HEK293 (cell line): ENCODE results near the gene RHBG.

Source experiments
- CTCF ChIA-PET: fragments of 350-600 bp; formaldehyde crosslinking; extraction: SDS; loops from one replicate; lab custom pipeline; 2021; ENCODE audit warnings: antibody characterized with exemption; lab: Yijun Ruan, JAX
- POLR2A ChIA-PET: fragments of 300-600 bp; formaldehyde crosslinking; extraction: SDS; loops from one replicate; lab custom pipeline; 2020; ENCODE audit warnings: antibody characterized with exemption, inconsistent platforms; lab: Yijun Ruan, JAX
- H3K27ac ChIP-seq: fragments of 200-500 bp; sonication (Bioruptor generic); 2 replicates; pipeline ENCODE4 v1.5.1; 2014; ENCODE audit warnings: low read depth, low read length, control low read depth, inconsistent platforms; ENCODE audit errors: extremely low read depth
- H3K36me3 ChIP-seq, 2 experiments: fragments of 200-500 bp in 1 of 2; sonication (Bioruptor generic) in 1 of 2; 1 replicate in 1 of 2; 2 replicates in 1 of 2; pipeline ENCODE4 v1.5.1; 2014 to 2017; ENCODE audit warnings: inconsistent platforms in 2 of 2, low read length in 2 of 2; ENCODE audit not compliant: control insufficient read depth in 2 of 2, insufficient read depth in 1 of 2
- H3K4me1 ChIP-seq: fragments of 200-500 bp; sonication (Bioruptor generic); 2 replicates; pipeline ENCODE4 v1.5.1; 2014; ENCODE audit warnings: mild to moderate bottlenecking, low read length, inconsistent platforms; ENCODE audit not compliant: control insufficient read depth, insufficient read depth
- H3K4me3 ChIP-seq: 2 replicates; pipeline ENCODE4 v1.5.1; 2011; ENCODE audit warnings: low read depth, mild to moderate bottlenecking, control low read depth, low read length, moderate library complexity
- H3K9me3 ChIP-seq: fragments of 200-500 bp; sonication (Bioruptor generic); 2 replicates; pipeline ENCODE4 v1.5.1; 2014; ENCODE audit warnings: low read depth, low read length, inconsistent platforms; ENCODE audit not compliant: control insufficient read depth, insufficient read depth
- GLIS1 ChIP-seq: fragments of 450-650 bp; formaldehyde crosslinking; IDR thresholded peaks from 2 replicates; pipeline ENCODE4 v1.5.1; 2016; ENCODE audit warnings: missing biosample characterization, missing genetic modification characterization
- IKZF3 ChIP-seq: fragments of 450-650 bp; IDR thresholded peaks from 2 replicates; pipeline ENCODE4 v1.5.0; 2018; ENCODE audit warnings: missing biosample characterization, mild to moderate bottlenecking, missing genetic modification characterization, moderate library complexity
- SP7 ChIP-seq: fragments of 450-650 bp; formaldehyde crosslinking; IDR thresholded peaks from 2 replicates; pipeline ENCODE4 v1.5.1; 2016; ENCODE audit warnings: missing biosample characterization, missing genetic modification characterization
- TCF7L2 ChIP-seq: IDR thresholded peaks from 2 replicates; pipeline ENCODE4 v1.6.1; 2011; ENCODE audit warnings: low read depth, mild to moderate bottlenecking, inconsistent platforms, low read length, moderate library complexity, borderline replicate concordance
- ZNF169 ChIP-seq: fragments of 450-650 bp; formaldehyde crosslinking; IDR thresholded peaks from 2 replicates; pipeline ENCODE4 v1.5.1; 2016; ENCODE audit warnings: missing biosample characterization, missing genetic modification characterization
- ZNF175 ChIP-seq: fragments of 450-650 bp; formaldehyde crosslinking; IDR thresholded peaks from 2 replicates; pipeline ENCODE4 v1.5.1; 2016; ENCODE audit warnings: missing biosample characterization, missing genetic modification characterization
- ZNF214 ChIP-seq: fragments of 450-650 bp; formaldehyde crosslinking; IDR thresholded peaks from 2 replicates; pipeline ENCODE4 v1.5.1; 2017; ENCODE audit warnings: missing biosample characterization, mild to moderate bottlenecking, missing genetic modification characterization, borderline replicate concordance
- ZNF223 ChIP-seq: fragments of 450-650 bp; formaldehyde crosslinking; IDR thresholded peaks from 2 replicates; pipeline ENCODE4 v1.5.1; 2016; ENCODE audit warnings: missing biosample characterization, missing genetic modification characterization
- ZNF391 ChIP-seq: fragments of 450-650 bp; formaldehyde crosslinking; IDR thresholded peaks from 2 replicates; pipeline ENCODE4 v1.5.1; 2016; ENCODE audit warnings: low read depth, missing biosample characterization, missing genetic modification characterization, borderline replicate concordance
- ZNF48 ChIP-seq: fragments of 450-650 bp; formaldehyde crosslinking; IDR thresholded peaks from 2 replicates; pipeline ENCODE4 v1.5.1; 2016; ENCODE audit warnings: missing biosample characterization, missing genetic modification characterization
- ZNF544 ChIP-seq: fragments of 450-650 bp; formaldehyde crosslinking; IDR thresholded peaks from 2 replicates; pipeline ENCODE4 v1.5.0; 2017; ENCODE audit warnings: missing biosample characterization, missing genetic modification characterization
- ZNF837 ChIP-seq: fragments of 450-650 bp; formaldehyde crosslinking; IDR thresholded peaks from 2 replicates; pipeline ENCODE4 v1.5.1; 2016; ENCODE audit warnings: missing biosample characterization, missing genetic modification characterization
- TF ChIP-seq, protein P1 (sequence below): sonication (generic); formaldehyde crosslinking; IDR thresholded peaks from 2 replicates; pipeline ENCODE4 v1.8.1; 2022; ENCODE audit warnings: mild to moderate bottlenecking, moderate library complexity, missing genetic modification reagents
- TF ChIP-seq, protein P2 (sequence below): fragments of 450-650 bp; formaldehyde crosslinking; conservative IDR thresholded peaks from 2 replicates; pipeline ENCODE4 v1.5.1; 2016; ENCODE audit warnings: low read depth, missing biosample characterization, missing genetic modification characterization
- TF ChIP-seq, protein P3 (sequence below): fragments of 450-650 bp; formaldehyde crosslinking; IDR thresholded peaks from 2 replicates; pipeline ENCODE4 v1.5.1; 2017; ENCODE audit warnings: missing biosample characterization, missing genetic modification characterization
- TF ChIP-seq, protein P4 (sequence below): fragments of 450-650 bp; formaldehyde crosslinking; conservative IDR thresholded peaks from 2 replicates; pipeline ENCODE4 v1.5.1; 2016; ENCODE audit warnings: low read depth, missing biosample characterization, missing genetic modification characterization
- TF ChIP-seq, protein P5 (sequence below): fragments of 450-650 bp; formaldehyde crosslinking; IDR thresholded peaks from 2 replicates; pipeline ENCODE4; 2016; ENCODE audit warnings: missing biosample characterization, missing genetic modification characterization
- TF ChIP-seq, protein P6 (sequence below): fragments of 450-650 bp; formaldehyde crosslinking; IDR thresholded peaks from 2 replicates; pipeline ENCODE4 v1.5.1; 2016; ENCODE audit warnings: missing biosample characterization, missing genetic modification characterization
- TF ChIP-seq, protein P7 (sequence below): fragments of 450-650 bp; formaldehyde crosslinking; IDR thresholded peaks from 2 replicates; pipeline ENCODE4 v1.5.1; 2016; ENCODE audit warnings: missing biosample characterization, missing genetic modification characterization

Gene RHBG

DNA sequence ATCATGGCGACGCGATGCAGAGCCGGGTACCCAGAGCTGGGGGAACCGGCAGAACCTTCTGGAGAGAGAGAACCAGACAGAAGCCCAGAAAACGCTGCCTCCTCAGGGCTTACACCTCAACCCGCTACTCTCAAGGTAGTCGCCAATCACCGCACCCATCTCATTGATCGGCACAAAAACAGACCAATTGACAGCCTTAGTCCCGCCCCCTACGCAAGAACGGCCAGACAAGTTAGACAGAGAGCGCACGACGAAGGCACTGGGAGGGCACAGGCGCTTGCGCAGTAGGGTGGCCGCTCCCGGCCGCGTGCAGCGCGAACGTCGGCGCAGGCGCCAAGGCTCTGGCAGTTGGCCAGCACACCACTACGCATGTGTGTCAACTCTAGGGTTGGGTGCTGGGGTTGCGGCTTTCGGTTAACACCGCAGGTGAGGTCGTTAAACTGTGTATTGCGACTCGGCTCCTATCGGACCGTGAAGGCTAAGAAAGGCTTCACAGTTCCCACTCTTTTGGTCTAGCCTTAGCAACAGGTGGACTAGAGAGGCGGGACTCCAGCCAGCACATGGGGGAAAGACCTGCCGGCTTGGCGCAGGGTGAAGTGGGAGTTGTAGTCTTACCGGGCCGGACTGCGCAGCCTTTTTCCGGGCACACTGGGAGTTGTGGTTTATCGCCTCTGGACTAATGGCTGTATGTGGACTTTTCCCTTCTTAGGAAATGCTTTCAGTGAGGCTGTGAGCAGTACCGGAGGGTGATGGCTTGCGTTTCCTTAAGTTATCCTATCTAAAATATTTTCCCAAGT lies 30.6 kb upstream of the RHBG start, which contains the start of the genes CCT3 and TSACC:
TSS of gene CCT3 (minus strand) at position 113 of the 797 bp plus-strand sequence. CDS start at position 5, 108 bp downstream.
TSS of gene TSACC (plus strand) at position 347 of the 797 bp plus-strand sequence. CDS start 1,232 bp downstream, outside the sequence.
- ChIA-PET CTCF (interaction anchor here (0.7 to 2.1 kb wide), 5 partner anchors 19 to 403 kb away, joined by 3 to 14 read pairs (median 4); no protein-coding TSS in a partner anchor), POLR2A (interaction anchor here (0.8 to 1.4 kb wide), 9 partner anchors 8 to 85 kb away, joined by 3 to 9 read pairs (median 3); partner anchors contain the start of genes SMG5 and TMEM79)
- TF ChIP-seq, protein P1, sequence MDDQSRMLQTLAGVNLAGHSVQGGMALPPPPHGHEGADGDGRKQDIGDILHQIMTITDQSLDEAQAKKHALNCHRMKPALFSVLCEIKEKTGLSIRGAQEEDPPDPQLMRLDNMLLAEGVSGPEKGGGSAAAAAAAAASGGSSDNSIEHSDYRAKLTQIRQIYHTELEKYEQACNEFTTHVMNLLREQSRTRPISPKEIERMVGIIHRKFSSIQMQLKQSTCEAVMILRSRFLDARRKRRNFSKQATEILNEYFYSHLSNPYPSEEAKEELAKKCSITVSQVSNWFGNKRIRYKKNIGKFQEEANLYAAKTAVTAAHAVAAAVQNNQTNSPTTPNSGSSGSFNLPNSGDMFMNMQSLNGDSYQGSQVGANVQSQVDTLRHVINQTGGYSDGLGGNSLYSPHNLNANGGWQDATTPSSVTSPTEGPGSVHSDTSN (CRISPR knock-in tag), result peak; percentile 98
- TF ChIP-seq ZNF223 (tag by site-specific recombination) (no peak), SP7 (tag by site-specific recombination) (peak; percentile 52), ZNF837 (tag by site-specific recombination) (no peak), ZNF169 (no peak), ZNF391 (0 out of 2 replicates have a peak, but pooled peaks have one; percentile 7), IKZF3 (tag by site-specific recombination) (peak; percentile 63), ZNF48 (tag by site-specific recombination) (no peak), GLIS1 (peak; percentile 56), ZNF214 (tag by site-specific recombination) (no peak), TCF7L2 (no peak), ZNF175 (tag by site-specific recombination) (no peak), ZNF544 (no peak)
- TF ChIP-seq, protein P2, sequence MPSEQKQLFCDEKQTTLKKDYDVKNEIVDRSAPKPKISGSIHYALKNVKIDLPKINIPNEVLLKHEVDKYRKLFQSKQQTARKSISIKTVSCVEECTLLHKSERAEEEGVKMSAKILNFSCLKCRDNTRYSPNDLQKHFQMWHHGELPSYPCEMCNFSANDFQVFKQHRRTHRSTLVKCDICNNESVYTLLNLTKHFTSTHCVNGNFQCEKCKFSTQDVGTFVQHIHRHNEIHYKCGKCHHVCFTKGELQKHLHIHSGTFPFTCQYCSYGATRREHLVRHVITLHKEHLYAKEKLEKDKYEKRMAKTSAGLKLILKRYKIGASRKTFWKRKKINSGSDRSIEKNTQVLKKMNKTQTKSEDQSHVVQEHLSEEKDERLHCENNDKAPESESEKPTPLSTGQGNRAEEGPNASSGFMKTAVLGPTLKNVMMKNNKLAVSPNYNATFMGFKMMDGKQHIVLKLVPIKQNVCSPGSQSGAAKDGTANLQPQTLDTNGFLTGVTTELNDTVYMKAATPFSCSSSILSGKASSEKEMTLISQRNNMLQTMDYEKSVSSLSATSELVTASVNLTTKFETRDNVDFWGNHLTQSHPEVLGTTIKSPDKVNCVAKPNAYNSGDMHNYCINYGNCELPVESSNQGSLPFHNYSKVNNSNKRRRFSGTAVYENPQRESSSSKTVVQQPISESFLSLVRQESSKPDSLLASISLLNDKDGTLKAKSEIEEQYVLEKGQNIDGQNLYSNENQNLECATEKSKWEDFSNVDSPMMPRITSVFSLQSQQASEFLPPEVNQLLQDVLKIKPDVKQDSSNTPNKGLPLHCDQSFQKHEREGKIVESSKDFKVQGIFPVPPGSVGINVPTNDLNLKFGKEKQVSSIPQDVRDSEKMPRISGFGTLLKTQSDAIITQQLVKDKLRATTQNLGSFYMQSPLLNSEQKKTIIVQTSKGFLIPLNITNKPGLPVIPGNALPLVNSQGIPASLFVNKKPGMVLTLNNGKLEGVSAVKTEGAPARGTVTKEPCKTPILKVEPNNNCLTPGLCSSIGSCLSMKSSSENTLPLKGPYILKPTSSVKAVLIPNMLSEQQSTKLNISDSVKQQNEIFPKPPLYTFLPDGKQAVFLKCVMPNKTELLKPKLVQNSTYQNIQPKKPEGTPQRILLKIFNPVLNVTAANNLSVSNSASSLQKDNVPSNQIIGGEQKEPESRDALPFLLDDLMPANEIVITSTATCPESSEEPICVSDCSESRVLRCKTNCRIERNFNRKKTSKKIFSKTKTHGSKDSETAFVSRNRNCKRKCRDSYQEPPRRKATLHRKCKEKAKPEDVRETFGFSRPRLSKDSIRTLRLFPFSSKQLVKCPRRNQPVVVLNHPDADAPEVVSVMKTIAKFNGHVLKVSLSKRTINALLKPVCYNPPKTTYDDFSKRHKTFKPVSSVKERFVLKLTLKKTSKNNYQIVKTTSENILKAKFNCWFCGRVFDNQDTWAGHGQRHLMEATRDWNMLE, result peak; percentile 17; the same call in 1 of the 2 replicates
- TF ChIP-seq, protein P3, sequence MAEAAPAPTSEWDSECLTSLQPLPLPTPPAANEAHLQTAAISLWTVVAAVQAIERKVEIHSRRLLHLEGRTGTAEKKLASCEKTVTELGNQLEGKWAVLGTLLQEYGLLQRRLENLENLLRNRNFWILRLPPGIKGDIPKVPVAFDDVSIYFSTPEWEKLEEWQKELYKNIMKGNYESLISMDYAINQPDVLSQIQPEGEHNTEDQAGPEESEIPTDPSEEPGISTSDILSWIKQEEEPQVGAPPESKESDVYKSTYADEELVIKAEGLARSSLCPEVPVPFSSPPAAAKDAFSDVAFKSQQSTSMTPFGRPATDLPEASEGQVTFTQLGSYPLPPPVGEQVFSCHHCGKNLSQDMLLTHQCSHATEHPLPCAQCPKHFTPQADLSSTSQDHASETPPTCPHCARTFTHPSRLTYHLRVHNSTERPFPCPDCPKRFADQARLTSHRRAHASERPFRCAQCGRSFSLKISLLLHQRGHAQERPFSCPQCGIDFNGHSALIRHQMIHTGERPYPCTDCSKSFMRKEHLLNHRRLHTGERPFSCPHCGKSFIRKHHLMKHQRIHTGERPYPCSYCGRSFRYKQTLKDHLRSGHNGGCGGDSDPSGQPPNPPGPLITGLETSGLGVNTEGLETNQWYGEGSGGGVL (tag by site-specific recombination), result no peak
- TF ChIP-seq, protein P4, sequence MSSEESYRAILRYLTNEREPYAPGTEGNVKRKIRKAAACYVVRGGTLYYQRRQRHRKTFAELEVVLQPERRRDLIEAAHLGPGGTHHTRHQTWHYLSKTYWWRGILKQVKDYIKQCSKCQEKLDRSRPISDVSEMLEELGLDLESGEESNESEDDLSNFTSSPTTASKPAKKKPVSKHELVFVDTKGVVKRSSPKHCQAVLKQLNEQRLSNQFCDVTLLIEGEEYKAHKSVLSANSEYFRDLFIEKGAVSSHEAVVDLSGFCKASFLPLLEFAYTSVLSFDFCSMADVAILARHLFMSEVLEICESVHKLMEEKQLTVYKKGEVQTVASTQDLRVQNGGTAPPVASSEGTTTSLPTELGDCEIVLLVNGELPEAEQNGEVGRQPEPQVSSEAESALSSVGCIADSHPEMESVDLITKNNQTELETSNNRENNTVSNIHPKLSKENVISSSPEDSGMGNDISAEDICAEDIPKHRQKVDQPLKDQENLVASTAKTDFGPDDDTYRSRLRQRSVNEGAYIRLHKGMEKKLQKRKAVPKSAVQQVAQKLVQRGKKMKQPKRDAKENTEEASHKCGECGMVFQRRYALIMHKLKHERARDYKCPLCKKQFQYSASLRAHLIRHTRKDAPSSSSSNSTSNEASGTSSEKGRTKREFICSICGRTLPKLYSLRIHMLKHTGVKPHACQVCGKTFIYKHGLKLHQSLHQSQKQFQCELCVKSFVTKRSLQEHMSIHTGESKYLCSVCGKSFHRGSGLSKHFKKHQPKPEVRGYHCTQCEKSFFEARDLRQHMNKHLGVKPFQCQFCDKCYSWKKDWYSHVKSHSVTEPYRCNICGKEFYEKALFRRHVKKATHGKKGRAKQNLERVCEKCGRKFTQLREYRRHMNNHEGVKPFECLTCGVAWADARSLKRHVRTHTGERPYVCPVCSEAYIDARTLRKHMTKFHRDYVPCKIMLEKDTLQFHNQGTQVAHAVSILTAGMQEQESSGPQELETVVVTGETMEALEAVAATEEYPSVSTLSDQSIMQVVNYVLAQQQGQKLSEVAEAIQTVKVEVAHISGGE, result peak; percentile 27; the same call in 1 of the 2 replicates
- TF ChIP-seq, protein P5, sequence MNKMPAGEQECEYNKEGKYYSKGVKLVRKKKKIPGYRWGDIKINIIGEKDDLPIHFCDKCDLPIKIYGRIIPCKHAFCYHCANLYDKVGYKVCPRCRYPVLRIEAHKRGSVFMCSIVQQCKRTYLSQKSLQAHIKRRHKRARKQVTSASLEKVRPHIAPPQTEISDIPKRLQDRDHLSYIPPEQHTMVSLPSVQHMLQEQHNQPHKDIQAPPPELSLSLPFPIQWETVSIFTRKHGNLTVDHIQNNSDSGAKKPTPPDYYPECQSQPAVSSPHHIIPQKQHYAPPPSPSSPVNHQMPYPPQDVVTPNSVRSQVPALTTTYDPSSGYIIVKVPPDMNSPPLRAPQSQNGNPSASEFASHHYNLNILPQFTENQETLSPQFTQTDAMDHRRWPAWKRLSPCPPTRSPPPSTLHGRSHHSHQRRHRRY (tag by site-specific recombination), result no peak
- TF ChIP-seq, protein P6, sequence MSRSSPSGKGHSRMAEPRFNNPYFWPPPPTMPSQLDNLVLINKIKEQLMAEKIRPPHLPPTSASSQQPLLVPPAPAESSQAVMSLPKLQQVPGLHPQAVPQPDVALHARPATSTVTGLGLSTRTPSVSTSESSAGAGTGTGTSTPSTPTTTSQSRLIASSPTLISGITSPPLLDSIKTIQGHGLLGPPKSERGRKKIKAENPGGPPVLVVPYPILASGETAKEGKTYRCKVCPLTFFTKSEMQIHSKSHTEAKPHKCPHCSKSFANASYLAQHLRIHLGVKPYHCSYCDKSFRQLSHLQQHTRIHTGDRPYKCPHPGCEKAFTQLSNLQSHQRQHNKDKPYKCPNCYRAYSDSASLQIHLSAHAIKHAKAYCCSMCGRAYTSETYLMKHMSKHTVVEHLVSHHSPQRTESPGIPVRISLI (tag by site-specific recombination), result no peak
- TF ChIP-seq, protein P7, sequence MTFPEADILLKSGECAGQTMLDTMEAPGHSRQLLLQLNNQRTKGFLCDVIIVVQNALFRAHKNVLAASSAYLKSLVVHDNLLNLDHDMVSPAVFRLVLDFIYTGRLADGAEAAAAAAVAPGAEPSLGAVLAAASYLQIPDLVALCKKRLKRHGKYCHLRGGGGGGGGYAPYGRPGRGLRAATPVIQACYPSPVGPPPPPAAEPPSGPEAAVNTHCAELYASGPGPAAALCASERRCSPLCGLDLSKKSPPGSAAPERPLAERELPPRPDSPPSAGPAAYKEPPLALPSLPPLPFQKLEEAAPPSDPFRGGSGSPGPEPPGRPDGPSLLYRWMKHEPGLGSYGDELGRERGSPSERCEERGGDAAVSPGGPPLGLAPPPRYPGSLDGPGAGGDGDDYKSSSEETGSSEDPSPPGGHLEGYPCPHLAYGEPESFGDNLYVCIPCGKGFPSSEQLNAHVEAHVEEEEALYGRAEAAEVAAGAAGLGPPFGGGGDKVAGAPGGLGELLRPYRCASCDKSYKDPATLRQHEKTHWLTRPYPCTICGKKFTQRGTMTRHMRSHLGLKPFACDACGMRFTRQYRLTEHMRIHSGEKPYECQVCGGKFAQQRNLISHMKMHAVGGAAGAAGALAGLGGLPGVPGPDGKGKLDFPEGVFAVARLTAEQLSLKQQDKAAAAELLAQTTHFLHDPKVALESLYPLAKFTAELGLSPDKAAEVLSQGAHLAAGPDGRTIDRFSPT (tag by site-specific recombination), result peak; percentile 93

More for the DNA sequence above, 30.6 kb upstream of the RHBG start, which contains the start of the genes CCT3 and TSACC:
- peak within 1 kb of the TSS; percentile 68 for H3K27ac ChIP-seq
- H3K36me3 ChIP-seq, result peaks cover 23 to 33% of the 10 kb centered on the region in 2 experiments
- H3K4me1 ChIP-seq, result peaks cover 5% of the 10 kb centered on the region; the same call in 1 of the 2 replicates
- peak within 1 kb of the TSS; percentile 71 for H3K4me3 ChIP-seq
- no peaks in the 10 kb centered on the region for H3K9me3 ChIP-seq
